Neutrophil (primary cell): Measurements from ENCODE around the gene GSTO1.

ENCODE experiments used
- H3K27ac ChIP-seq: fragments of 200-600 bp; sonication (generic); 2 replicates; pipeline ENCODE4 v1.5.1; 2016; ENCODE audit warnings: mild to moderate bottlenecking, moderate library complexity
- H3K27me3 ChIP-seq: fragments of 200-600 bp; sonication (generic); 2 replicates; pipeline ENCODE4 v1.6.0; 2016; ENCODE audit warnings: mild to moderate bottlenecking
- H3K36me3 ChIP-seq: fragments of 200-600 bp; sonication (generic); 2 replicates; pipeline ENCODE4 v1.5.1; 2017
- H3K4me1 ChIP-seq, 2 experiments: fragments of 200-600 bp in 1 of 2; sonication (generic) in 1 of 2; 1 replicate in 1 of 2; 2 replicates in 1 of 2; pipeline versions ENCODE4 v1.5.1 to v1.6.1; 2013 to 2016; ENCODE audit warnings: low read depth in 1 of 2, low read length in 1 of 2, mild to moderate bottlenecking in 1 of 2, moderate library complexity in 1 of 2; ENCODE audit not compliant: control insufficient read depth in 1 of 2, insufficient read depth in 1 of 2
- H3K4me3 ChIP-seq, 2 experiments: fragments of 200-600 bp in 1 of 2; sonication (generic) in 1 of 2; 1 replicate in 1 of 2; 2 replicates in 1 of 2; pipeline ENCODE4 v1.5.1; 2013 to 2016; ENCODE audit warnings: low read depth in 1 of 2, low read length in 1 of 2, mild to moderate bottlenecking in 1 of 2, moderate library complexity in 1 of 2
- H3K9me3 ChIP-seq: fragments of 200-600 bp; sonication (generic); 2 replicates; pipeline ENCODE4 v1.5.1; 2016
- CTCF ChIP-seq: fragments of 200-600 bp; sonication (generic); IDR thresholded peaks from 2 replicates; pipeline ENCODE4 v1.5.1; 2016; ENCODE audit warnings: antibody characterized with exemption

GSTO1 gene

GRCh38 chr10:104301907-104302690 lies 47.4 kb downstream of the GSTO1 start:
- peaks cover 10% of the 10 kb centered on the region for H3K36me3 ChIP-seq
- H3K4me3 ChIP-seq: no peak overlapping the region
- H3K27ac ChIP-seq: peak overlapping the region; percentile 60
- H3K27me3 ChIP-seq: no peaks in the 10 kb centered on the region
- peaks cover 40 to 58% of the 10 kb centered on the region in 2 experiments for H3K4me1 ChIP-seq
- no peaks in the 10 kb centered on the region for H3K9me3 ChIP-seq
- no peak for TF ChIP-seq CTCF

GRCh38 chr10:104303594-104304355 lies 49.1 kb downstream of the GSTO1 start:
- peaks cover 43 to 66% of the 10 kb centered on the region in 2 experiments for H3K4me1 ChIP-seq
- peaks cover 27% of the 10 kb centered on the region for H3K36me3 ChIP-seq
- TF ChIP-seq CTCF: no peak
- no peaks in the 10 kb centered on the region for H3K27me3 ChIP-seq
- H3K4me3 ChIP-seq: no peak overlapping the region
- H3K9me3 ChIP-seq: no peaks in the 10 kb centered on the region
- peak overlapping the region; percentile 60 for H3K27ac ChIP-seq

GRCh38 chr10:104304356-104304745 lies 49.7 kb downstream of the GSTO1 start:
- Histone ChIP-seq H3K36me3 (peaks cover 31% of the 10 kb centered on the region), H3K27ac (peak overlapping the region; percentile 72), H3K27me3 (no peaks in the 10 kb centered on the region), H3K9me3 (no peaks in the 10 kb centered on the region), H3K4me3 (no peak overlapping the region), H3K4me1 (peaks cover 43 to 66% of the 10 kb centered on the region in 2 experiments)
- TF ChIP-seq CTCF: no peak

GRCh38 chr10:104304927-104305326 lies 50.2 kb downstream of the GSTO1 start:
- Histone ChIP-seq H3K9me3 (no peaks in the 10 kb centered on the region), H3K27me3 (no peaks in the 10 kb centered on the region), H3K4me1 (peaks cover 43 to 68% of the 10 kb centered on the region in 2 experiments), H3K4me3 (no peak overlapping the region), H3K36me3 (peaks cover 36% of the 10 kb centered on the region), H3K27ac (peak overlapping the region; percentile 72)
- TF ChIP-seq CTCF: no peak

- TF ChIP-seq CTCF: no peak
- Histone ChIP-seq H3K36me3 (peaks cover 56% of the 10 kb centered on the region), H3K9me3 (no peaks in the 10 kb centered on the region), H3K4me3 (no peak overlapping the region), H3K27me3 (no peaks in the 10 kb centered on the region), H3K4me1 (peaks cover 36 to 67% of the 10 kb centered on the region in 2 experiments), H3K27ac (peak overlapping the region; percentile 72)
These were observed 52.2 kb downstream of the GSTO1 start for GRCh38 chr10:104306897-104307296.
